Measurements from ENCODE around the gene FRG1.
"Not testable (repeated sequence)": the region's sequence is repeated elsewhere in the genome, so short reads cannot be mapped to it uniquely, and the experiment has no call there.

FRG1 gene

GRCh38 chr4:189985651-189986243 lies 45.1 kb downstream of the FRG1 start:
- not testable (repeated sequence) for DNase-seq

DNA sequence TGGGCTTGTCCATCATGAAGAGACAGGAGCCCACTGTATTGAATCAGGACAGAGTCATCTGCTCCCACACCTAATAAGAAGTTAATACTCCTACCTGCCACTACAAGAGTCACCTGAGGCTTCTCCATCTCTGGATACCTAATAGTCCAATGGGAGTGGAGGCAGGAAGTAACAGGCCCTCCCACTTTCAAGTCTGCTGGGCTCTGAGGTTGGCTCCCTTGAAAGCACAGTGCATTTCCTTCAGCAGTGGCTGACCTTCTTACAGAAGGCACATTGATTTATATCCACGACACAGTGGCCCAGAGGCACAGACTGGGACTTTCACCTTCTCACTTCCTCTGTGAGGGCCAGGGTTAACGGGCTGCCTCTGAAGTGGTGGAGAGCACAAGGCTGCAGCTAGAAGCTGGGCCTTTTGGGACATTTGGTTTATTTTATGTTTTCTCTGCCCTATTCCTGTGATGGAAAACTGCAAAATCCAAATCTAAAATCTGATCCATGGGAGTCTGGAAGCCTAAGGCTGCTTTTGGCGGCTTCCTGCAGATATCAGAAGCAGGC lies 48.3 kb downstream of the FRG1 start:
- DNase-seq, result no peak

DNA sequence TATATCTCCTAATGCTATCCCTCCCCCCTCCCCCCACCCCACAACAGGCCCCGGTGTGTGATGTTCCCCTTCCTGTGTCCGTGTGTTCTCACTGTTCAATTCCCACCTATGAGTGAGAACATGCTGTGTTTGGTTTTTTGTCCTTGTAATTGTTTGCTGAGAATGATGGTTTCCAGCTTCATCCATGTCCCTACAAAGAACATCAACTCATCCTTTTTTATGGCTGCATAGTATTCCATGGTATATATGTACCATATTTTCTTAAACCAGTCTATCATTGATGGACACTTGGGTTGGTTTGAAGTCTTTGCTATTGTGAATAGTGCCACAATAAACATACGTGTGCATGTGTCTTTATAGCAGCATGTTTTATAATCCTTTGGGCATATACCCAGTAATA lies 49.3 kb downstream of the FRG1 start:
- not testable (repeated sequence) for DNase-seq

Measured in NCI-H526 treated with DMSO at 0.1 percent for 48 hours (cell line).